Hepatocyte (in vitro differentiated cells): ENCODE data around the gene CYP27B1.

Experiments used
- CTCF ChIP-seq: fragments of 200-600 bp; sonication (generic); IDR thresholded peaks from 2 replicates; pipeline ENCODE4 v1.5.1; 2016; ENCODE audit warnings: antibody characterized with exemption, mild to moderate bottlenecking; ENCODE audit not compliant: poor library complexity
- EZH2 ChIP-seq: fragments of 200-600 bp; sonication (generic); IDR thresholded peaks from 2 replicates; pipeline ENCODE4 v1.6.1; 2016; ENCODE audit warnings: antibody characterized with exemption, mild to moderate bottlenecking, borderline replicate concordance

GRCh38 chr12:57717846-57718640 lies 48.8 kb downstream of the CYP27B1 start:
- TF ChIP-seq EZH2 (no peak), CTCF (no peak)
